ENCODE measurements around the gene AGAP1.
"Not testable (repeated sequence)": the region's sequence is repeated elsewhere in the genome, so short reads cannot be mapped to it uniquely, and the experiment has no call there.

The AGAP1 gene

GRCh38 chr2:235763816-235764215 lies 270.0 kb downstream of the AGAP1 start:
- no peak for DNase-seq (ENCODE audit: low read depth, low spot score)

GRCh38 chr2:235764478-235764877 lies 270.6 kb downstream of the AGAP1 start:
- DNase-seq (ENCODE audit: low read depth, low spot score), result not testable (repeated sequence)

GRCh38 chr2:235765181-235765820 lies 271.5 kb downstream of the AGAP1 start:
- no peak for DNase-seq (ENCODE audit: low read depth, low spot score)

GRCh38 chr2:235766278-235766677 lies 272.4 kb downstream of the AGAP1 start:
- peak; percentile 17 for DNase-seq (ENCODE audit: low read depth, low spot score)

GRCh38 chr2:235768606-235769005 lies 274.8 kb downstream of the AGAP1 start:
- DNase-seq (ENCODE audit: low read depth, low spot score), result no peak

- no peak for DNase-seq (ENCODE audit: low read depth, low spot score)
Observed at GRCh38 chr2:235769046-235769445, 275.2 kb downstream of the AGAP1 start.

- no peak for DNase-seq (ENCODE audit: low read depth, low spot score)
Observed at GRCh38 chr2:235770909-235771820, 277.3 kb downstream of the AGAP1 start.

GRCh38 chr2:235773188-235773928 lies 279.5 kb downstream of the AGAP1 start:
- peak; percentile 81 for DNase-seq (ENCODE audit: low read depth, low spot score)

GRCh38 chr2:235774153-235774870 lies 280.5 kb downstream of the AGAP1 start:
- DNase-seq (ENCODE audit: low read depth, low spot score), result no peak

GRCh38 chr2:235776531-235776930 lies 282.7 kb downstream of the AGAP1 start:
- no peak for DNase-seq (ENCODE audit: low read depth, low spot score)

GRCh38 chr2:235779444-235779896 lies 285.6 kb downstream of the AGAP1 start:
- DNase-seq (ENCODE audit: low read depth, low spot score), result no peak

GRCh38 chr2:235780401-235780800 lies 286.6 kb downstream of the AGAP1 start:
- DNase-seq (ENCODE audit: low read depth, low spot score), result no peak

- no peak for DNase-seq (ENCODE audit: low read depth, low spot score)
Observed at GRCh38 chr2:235781775-235782174, 287.9 kb downstream of the AGAP1 start.

- no peak for DNase-seq (ENCODE audit: low read depth, low spot score)
Observed at GRCh38 chr2:235784788-235785187, 290.9 kb downstream of the AGAP1 start.

- no peak for DNase-seq (ENCODE audit: low read depth, low spot score)
Observed at GRCh38 chr2:235789552-235789951, 295.7 kb downstream of the AGAP1 start.

GRCh38 chr2:235793163-235793752 lies 299.4 kb downstream of the AGAP1 start:
- no peak for DNase-seq (ENCODE audit: low read depth, low spot score)

GRCh38 chr2:235799281-235799680 lies 305.4 kb downstream of the AGAP1 start:
- DNase-seq (ENCODE audit: low read depth, low spot score), result no peak

- DNase-seq (ENCODE audit: low read depth, low spot score), result no peak
Observed at GRCh38 chr2:235802542-235802941, 308.7 kb downstream of the AGAP1 start.

GRCh38 chr2:235803028-235803427 lies 309.2 kb downstream of the AGAP1 start:
- DNase-seq (ENCODE audit: low read depth, low spot score), result no peak

GRCh38 chr2:235804676-235805075 lies 310.8 kb downstream of the AGAP1 start:
- DNase-seq (ENCODE audit: low read depth, low spot score), result no peak
